Inflammatory macrophage treated with lipopolysaccharide for 4 hours (primary cell): ENCODE data around the gene SLC44A1.
"Not testable (repeated sequence)": the region's sequence is repeated elsewhere in the genome, so short reads cannot be mapped to it uniquely, and the experiment has no call there.

Experiments
- DNase-seq: peaks from one replicate; pipeline ENCODE4 v3.0.0-alpha.2; 2020

Gene SLC44A1

DNA sequence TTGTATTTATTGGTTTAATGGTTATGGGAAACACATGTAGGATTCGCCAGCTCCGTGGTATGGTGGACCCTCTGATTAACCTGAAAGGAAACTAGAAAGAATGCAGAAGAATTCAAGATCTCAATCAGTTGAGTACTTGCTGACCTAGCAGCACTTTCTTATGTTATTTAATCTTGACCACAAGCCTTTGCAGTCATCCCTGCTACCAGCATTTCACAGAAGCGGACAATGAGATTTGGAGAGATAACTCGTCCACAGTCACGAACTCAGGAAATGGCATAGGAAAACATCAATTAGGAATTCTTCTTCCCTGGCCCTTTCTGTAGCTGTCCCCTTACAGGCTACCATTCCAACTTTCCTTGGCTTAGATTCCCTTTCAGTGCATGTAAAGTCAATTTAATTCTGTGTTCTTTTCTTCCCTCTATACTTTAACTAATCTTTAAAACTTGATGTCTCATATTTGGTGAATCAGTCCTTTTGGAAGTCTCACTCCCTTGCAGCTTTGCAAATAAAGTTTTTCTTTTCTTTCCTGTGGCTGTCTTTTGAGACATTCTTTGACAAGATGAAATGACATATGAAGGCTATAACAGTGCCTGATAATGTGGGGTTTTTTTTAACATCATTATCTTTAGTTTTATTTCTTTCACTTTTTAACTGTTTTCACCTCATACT is 1.3 kb upstream of the SLC44A1 start:
- no peak for DNase-seq

DNA sequence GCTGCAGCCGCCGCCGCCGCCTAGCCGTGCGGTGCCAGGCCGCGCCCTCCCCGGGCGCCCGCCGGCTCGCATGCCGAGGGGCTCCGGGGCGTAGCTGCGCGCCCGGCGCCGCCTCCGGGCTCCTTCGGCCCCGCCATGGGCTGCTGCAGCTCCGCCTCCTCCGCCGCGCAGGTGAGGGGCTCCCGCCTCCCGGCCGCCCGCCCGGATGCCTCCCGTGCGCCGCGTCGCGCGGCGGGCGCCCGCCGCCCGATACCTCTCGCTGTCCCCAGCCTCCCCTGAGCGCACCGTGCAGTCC is 230 bp downstream of the SLC44A1 start:
- no peak for DNase-seq

DNA sequence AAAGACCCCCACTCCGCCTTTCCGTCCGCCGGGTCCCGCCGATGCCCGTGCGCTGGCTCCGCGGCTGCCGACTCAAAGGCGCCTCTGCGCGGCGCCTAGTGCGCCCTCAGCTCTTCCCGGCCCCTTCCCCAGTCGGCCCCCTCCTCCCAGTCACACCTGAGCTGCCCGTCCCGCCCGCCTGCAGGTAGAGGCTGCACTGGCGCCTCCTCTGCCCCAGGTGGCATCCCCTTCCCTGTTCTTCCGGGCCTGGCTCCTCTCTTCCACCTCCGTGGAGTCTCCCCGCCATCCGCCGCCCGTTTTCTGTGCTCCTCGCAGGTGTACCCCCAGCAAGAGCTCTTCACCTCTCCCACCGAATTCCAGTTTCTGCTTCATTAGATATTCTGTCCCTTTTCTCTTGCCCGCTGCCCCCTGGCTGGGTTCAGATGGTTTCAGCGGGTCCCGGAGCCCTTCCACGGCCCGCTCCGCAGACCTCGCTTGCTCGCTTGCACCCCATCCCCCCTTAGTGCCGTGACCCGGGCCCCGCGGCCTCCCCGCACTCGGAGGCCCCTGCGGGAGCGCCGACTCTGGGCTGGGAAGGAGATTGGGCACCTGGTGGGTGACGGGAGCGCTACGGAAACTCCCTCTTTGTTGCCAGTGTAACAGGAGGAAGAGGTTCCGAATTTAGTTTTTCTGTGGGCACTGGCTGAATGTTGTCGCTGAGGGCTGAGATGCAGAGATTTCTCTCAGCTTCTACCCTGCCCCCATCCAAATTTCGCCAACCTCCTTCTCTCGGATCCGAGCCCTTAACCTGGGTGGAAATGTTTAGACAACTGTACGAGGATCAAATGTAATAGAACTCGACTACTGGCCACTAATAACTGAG is 809 bp downstream of the SLC44A1 start:
- DNase-seq, result peak; percentile 52

DNA sequence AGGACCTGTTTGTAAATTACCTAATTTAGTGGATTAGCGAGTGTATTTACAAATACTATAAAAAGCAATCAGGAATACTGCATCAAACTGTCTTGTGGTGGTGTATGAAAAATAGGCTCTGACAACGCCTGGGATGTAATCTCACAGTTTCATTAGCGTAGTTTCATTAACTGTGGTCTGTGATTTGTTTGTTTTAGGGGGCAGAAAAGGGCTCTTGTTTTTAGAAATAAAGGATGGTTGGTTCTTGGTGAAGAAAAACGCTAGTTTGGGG is 1.4 kb downstream of the SLC44A1 start:
- DNase-seq, result no peak

DNA sequence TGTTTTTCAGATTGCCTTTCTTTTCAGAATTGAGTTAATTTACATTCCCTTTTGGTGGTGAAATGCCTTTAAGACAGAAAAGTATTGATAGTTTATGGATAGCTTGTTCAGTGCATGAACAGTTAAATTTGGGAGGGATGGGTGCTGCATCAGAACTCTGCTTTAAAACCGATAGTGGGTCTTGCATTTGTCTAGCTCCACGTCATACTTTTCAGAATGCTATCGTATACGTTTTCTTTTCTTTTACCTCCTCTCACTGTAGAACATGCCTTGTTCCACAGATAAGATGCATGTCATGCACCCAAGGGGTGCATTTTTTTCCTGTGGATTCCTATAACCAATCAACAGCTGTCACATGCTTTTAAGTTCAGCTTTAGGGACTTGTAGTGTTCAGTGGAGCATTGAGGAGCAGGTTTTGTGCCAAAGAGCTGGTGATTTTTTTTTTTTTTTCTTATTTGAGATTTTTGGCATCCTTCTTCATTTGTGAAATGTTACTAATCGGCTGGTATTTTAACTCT is 2.3 kb downstream of the SLC44A1 start:
- DNase-seq, result no peak

DNA sequence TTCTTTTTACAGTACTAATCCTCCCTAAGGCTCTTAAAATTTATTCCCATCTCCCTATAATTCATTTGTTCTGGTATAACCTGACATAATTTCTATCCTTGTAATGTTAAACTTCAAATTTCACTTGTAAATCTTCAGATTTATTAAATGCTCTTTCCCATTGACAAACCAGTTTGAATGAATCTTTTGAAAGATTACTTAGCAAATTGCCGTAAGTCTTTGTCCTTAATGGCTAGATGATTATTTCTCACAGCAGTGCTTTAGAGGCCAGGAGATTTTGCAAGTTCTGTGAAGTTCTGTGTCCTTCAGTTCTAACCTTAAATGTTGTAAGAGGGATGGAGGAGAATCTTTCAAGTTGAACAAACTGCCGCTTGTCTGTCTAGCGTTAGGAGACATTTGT is 4.2 kb downstream of the SLC44A1 start:
- DNase-seq, result no peak

DNA sequence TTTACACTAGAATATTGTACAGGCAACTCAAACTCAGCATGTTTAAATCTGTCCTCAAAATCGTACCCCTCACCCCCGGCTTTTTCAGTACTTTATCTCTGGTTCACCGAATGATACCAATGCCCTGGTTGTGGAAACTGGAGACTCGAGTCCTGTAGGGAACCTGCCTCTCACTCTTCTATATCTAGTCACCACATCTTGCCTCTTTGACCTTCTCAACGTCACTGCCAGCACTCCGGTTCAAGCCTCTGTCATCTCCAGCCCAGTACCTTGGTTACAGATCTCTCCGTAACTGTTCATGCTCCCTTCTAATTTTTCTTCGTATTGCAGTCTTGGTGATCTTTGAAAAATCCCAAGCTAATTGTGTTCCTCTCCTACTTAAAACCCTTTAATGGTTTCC is 6.7 kb downstream of the SLC44A1 start:
- no peak for DNase-seq

DNA sequence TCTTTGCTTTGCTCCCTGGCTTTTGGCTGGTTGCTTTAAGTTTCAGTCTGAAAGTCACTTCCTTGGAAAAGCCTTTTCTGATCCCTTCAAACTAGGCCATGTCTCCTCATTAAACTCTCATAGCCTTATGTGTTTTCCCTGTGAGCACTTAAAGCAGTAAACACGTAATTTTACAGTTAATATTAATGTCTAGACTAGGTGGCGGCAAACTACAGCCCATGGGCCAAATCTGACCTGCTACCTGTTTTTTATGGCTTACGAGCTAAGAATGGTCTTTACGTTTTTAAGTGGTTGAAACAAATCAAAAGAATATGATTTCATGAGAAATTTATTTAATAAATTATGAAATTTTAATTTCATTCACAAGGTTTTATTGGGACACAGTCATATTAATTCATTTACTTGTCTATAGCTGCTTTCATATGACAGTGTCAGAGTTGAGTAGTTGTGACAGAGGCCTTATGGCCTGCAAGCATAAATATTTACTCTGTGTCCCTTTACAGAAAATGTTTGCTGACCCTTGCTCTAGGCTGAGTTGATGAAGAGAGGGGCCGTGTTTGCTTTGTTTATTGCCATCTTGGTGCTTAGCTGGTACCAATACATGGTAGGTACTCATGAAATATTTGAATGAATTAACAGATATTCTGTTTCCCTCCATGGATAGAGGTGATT is 7.4 kb downstream of the SLC44A1 start:
- no peak for DNase-seq

DNA sequence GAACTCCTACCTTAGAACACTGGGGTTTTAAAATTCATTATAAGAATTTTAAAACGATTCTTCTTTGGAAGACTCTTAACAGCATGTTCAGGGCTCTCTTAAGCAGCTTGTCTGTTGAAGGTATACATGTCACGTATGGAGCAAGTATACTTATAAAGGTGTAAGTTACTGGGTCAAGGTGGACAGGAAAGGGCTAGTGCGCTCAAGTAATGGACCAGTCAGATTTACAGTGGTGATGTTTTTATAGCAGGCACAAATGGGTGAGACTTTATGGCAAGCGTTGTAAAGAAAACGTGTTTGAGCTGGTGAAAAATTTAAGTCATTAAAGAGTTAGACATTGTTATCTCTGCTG is 7.9 kb downstream of the SLC44A1 start:
- no peak for DNase-seq

DNA sequence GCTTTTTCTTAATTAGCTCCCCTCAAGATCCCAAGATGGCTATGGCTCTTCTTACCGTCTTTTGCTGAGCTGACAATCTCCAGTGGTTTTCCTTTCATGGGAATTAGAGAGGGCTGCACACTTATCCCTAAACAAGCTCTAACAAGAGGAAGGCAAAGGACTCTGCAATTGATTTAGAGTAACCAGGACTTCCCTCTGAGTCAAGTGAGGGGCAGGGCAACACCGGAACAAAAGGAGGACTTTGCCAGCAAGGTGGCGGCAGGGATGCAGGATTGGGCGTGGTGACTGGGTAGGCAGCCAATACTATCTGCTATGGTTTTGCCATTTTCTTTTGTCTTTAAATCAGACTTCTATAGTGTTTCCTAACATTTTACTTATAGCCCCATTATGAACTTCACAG is 9.8 kb downstream of the SLC44A1 start:
- no peak for DNase-seq

DNA sequence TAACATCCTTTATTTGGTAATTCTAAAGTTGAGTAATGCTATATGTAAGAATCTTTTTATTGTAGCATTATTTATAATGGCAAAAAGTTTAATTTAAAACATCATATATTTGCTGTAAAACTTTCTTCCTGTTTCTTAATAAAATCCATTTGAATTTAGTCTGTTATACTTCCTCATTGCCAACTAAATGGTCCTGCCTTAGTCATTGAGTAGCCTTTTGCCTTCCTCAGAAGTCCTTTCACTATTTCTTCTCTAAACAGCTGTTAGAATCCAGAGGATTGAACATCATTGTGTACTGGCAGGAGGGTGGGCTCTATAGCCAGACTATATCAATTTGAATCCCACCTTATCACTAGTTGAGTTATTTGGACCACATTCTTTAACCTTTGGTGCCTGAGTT is 11.0 kb downstream of the SLC44A1 start:
- DNase-seq, result peak; percentile 64

DNA sequence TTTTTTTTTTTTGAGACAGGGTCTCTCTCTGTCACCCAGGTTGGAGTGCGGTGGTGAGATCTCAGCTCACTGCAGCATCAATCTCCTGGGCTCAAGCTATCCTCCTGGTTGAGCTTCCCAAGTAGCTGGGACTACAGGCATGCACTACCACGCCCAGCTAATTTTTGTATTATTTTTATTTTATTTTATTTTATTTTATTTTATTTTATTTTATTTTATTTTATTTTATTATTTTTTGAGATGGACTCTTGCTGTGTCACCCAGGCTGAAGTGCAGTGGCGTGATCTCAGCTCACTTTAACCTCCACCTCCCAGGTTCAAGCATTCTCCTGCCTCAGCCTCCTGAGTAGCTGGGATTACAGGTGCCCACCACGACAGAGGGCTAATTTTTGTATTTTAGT is 12.1 kb downstream of the SLC44A1 start:
- DNase-seq, result not testable (repeated sequence)

DNA sequence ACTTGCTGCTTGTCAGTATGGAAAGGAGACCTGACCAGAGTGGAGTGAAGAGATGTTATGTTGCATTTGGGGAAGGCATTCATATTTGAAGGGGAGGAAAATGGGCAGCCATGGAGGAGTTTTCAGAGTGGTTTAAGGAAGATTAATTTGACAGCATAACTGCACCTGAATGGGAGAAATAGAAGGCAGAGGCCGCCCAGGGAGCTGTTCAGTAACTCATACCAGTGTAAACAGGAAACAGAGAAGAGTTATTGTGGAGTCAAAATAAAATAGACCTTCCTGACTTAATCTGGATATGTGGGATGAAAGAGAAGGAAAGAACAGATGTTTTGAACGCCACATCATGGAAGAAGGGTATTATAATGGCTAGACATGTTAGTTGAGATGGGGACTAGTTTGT is 13.4 kb downstream of the SLC44A1 start:
- no peak for DNase-seq

DNA sequence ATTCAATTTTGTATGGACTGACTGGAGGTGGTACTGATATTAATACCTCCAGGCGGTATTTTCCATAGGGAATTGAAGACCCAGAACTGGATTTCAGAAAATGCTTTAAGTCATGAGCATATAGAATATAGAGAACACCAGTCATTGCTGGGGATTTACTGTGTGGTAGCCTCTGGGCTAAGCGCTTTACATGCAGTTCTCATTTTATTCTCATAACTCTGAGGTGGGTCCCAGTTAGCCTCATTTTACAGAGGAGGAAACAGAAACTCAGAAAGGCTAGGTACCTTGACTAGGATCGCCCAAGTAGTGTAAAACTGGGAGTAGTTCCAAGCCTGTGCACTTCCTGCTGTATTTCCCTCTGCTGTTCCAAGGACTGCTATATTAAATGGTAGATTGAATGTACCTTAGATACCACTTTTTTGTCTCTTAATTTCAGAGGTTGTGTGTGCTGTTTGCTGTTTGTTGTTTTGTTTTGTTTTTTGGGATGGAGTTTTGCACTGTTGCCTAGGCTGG is 13.8 kb downstream of the SLC44A1 start:
- DNase-seq, result no peak

DNA sequence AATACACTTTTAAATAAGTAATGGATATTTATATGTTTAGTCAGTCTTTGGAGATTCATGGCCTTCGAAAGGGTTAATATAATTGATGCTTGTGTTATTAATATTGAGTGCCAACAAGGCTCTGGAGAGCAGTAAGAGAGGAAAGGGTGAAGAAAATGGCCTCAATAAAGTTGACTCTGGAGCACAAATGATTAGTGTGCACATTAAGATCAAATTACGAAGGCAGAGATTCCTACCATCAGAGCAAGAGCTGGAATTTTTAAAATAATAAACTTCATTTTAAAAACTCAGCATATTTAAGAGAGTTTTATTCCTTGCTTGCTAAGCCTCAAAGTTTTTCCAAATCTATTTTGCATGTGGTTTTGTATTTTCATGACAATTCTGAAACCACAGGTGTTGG is 14.8 kb downstream of the SLC44A1 start:
- no peak for DNase-seq

DNA sequence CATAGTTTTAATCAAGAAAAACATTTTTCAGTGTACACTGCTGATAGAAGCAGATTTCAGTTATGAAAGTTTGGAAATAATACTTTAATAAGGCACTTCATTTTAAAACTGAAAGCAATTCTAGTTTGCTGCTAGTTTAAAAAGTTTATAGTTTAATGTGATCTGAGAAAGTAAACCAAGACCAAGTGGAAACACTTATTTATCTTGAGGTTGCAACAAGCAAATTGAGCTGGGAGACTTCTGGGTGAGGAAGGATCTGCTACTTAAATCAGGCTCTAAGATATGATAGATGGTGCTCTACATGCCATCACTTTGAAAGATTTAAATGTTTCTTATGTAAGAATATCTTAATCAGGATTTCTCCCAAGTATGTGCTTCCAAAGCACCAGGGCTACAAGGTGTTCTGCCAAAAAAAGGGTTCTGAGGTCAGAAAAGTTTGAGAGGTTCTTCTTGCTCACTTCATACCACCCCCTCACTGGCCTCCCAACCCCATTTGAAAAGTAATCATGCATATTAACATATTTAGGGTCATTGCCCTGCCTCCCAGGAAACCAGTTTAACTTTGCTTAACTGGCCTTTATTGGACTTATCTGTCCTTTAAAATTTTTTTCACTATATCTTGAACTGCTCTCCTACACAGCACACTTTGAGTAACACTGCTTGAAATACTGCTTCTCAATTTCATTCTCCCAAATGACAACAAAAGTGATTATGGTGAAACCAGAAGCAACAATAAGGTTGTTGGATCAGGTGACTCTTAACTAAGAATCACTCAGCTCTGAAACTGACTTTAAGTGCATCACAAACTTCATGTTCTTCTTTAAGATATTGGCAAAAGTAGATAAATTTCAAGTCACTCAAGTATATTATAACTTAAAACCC is 15.5 kb downstream of the SLC44A1 start:
- peak; percentile 44 for DNase-seq

DNA sequence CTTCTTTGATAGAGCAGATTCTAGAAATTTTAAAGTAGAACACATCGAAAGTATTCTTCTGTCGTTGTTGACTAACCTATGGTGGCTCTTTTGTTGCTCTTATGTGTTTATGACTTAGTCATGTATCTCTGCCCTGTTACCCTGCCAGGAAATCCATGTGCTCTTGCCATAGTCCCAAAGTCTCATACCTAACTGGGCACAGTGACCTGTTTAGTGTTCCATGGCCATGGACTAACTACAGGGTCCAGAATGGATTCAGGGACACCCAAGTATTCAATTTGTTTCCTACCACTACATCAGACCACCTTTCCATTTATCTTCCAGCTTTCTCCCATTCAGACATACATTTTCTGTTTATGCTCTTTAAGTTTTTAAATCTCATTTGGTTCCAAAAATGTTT is 18.0 kb downstream of the SLC44A1 start:
- no peak for DNase-seq

DNA sequence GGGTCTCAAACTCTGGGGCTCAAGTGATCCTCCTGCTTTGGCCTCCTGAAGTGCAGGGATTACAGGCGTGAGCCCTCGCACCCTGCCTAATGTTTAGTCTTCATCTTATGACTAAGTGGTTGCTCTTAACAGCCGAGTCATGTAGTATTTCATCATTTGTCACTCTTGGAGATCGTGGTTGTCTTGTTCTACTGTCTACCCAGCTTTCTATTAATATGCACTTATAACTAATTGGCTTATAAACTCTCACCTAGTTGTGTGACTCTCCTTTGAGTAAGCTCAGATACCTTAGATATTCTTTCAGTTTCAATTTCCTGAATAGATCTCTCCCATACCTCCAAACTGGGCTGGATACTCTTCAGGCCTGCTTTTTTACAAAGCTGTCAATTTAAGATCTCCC is 19.9 kb downstream of the SLC44A1 start:
- DNase-seq, result peak; percentile 60

DNA sequence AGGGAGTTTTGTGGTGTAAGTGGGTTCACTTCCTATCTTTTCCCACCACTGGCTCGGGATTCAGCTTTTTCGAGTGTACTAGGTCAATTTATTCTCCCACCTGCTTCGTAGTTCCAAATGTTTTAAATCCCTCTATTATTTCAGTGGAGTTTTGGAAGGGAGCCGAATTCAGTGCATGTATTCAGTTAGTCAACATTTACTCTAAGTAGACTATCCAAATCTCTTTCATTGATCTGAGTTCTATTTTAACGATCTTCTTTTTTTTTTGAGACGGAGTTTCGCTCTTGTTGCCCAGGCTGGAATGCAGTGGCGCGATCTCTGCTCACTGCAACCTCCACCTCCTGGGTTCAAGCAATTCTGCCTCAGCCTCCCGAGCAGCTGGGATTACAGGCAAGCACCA is 23.8 kb downstream of the SLC44A1 start:
- not testable (repeated sequence) for DNase-seq

DNA sequence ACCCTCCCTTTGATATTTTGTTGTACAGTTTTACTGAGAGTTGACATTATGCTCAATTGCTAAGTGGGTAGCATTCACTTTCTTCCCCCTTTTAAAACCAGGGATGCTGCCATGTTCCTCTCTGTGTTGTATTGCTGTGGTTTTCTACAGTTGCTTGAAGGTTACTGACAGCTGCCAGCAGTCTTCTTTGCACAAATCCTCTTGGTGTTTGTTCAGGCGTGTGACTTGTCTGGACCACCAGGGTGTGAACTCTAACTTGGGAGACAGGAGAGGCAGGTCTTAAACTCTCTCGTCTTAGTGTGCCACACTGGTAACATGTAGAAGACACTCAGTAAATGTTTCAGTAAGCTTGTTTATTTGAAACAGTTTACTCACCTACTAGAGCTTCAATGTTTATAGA is 25.1 kb downstream of the SLC44A1 start:
- no peak for DNase-seq

DNA sequence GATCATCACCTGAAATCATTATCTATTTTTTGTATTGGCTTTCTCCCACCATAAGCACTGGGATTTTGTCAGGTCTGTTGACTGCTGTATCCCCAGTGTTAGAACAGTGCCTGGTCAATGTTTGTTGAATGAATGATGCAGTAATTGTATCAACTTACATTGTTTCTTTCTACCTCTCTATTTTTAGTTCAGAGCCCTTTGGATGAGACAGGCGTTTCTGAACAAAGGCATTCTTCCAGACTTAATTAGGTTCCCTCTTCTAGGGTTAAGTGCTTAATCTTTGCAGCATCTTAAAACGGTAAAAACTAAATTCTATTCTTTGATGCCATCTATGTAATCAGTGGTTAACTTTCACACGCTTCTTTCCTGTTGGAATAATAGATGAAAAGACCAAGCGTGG is 26.3 kb downstream of the SLC44A1 start:
- no peak for DNase-seq

DNA sequence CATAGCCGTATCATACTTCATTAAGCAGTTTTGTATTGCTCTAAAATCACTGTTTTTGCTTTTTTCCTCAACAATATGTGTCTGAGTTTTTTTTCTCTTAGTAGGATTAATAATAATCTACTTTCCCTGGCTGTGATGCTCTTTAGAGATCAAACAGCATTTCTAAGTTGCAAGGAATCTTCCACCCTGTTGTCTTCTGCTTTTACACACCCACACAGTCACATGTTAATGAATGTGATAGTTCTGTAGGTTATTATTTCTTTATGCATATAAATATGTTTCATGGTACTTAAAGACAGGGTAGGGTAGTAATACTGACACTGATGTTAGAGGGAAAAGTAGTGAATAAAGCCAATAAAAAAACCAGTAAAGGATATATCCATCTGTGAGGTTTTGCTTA is 29.3 kb downstream of the SLC44A1 start:
- peak; percentile 61 for DNase-seq

DNA sequence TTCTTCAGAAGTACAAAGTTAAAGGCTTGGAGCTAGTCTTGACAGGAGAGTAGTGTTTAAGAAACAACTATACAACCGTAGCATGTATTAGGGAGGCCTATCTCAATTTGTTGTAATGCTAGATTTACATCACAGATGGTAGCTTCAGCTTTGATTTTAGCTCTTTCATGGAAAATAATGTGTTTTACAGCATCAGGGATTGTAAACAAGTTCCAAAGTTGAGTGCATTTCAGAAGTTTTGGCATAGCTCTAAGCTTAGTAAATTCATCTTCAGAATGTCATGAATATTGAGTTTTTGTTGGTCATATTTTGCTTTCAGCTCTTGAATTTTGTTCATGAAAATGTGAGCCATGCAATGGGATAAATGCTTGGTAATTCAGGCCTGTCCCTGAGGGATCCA is 30.7 kb downstream of the SLC44A1 start:
- DNase-seq, result no peak
